IMR-90 (cell line): ENCODE measurements around the gene DENR. TPM values are rescaled to one million over a fixed set of nuclear protein-coding genes. Genes with fewer than 3 reads are reported as not detected.

Experiments used
- ATAC-seq: fragments of 200-7000 bp; cut with Tn5 transposase; 2 replicates; pipeline ENCODE4 v1.9.1; 2020; ENCODE audit warnings: low read depth, mild to moderate bottlenecking, moderate library complexity
- BruUV-seq: library from RNA; stranded (reverse); fragments of 400-500 nt; replicated peaks from 2 replicates; lab custom pipeline; 2021; lab: Mats Ljungman, UMichigan
- CTCF ChIA-PET: fragments of 300-600 bp; formaldehyde crosslinking; extraction: SDS; loops from one replicate; lab custom pipeline; 2021; ENCODE audit warnings: antibody characterized with exemption; lab: Yijun Ruan, JAX
- POLR2A ChIA-PET: fragments of 300-600 bp; sonication (Branson Sonifier 250); formaldehyde crosslinking; loops from one replicate; lab custom pipeline; 2022; ENCODE audit warnings: antibody characterized with exemption; ENCODE audit not compliant: unreplicated experiment; lab: Charles Lee
- DNase-seq: peaks from one replicate; pipeline ENCODE4 v3.0.0; 2013
- H2AFZ ChIP-seq: replicated peaks from 2 replicates; pipeline ENCODE3; 2013; ENCODE audit warnings: low read length, mild to moderate bottlenecking; ENCODE audit not compliant: poor library complexity
- H2AK5ac ChIP-seq: 2 replicates; pipeline ENCODE4 v1.6.1; 2013; ENCODE audit warnings: low read depth, low read length, inconsistent platforms
- H2AK9ac ChIP-seq: replicated peaks from 2 replicates; pipeline ENCODE3; 2013; ENCODE audit warnings: mild to moderate bottlenecking, low read depth, low read length, moderate library complexity; ENCODE audit not compliant: poor library complexity
- H2BK120ac ChIP-seq: 2 replicates; pipeline ENCODE4 v1.6.1; 2013; ENCODE audit warnings: low read depth, low read length, inconsistent platforms
- H2BK15ac ChIP-seq: 3 replicates; pipeline ENCODE4 v1.6.1; 2013; ENCODE audit warnings: low read depth, low read length, inconsistent platforms
- H2BK20ac ChIP-seq: 2 replicates; pipeline ENCODE4 v1.6.1; 2013; ENCODE audit warnings: low read depth, mild to moderate bottlenecking, inconsistent platforms, low read length, moderate library complexity
- H2BK5ac ChIP-seq: 2 replicates; pipeline ENCODE4 v1.6.1; 2013; ENCODE audit warnings: mild to moderate bottlenecking, low read depth, low read length, inconsistent platforms; ENCODE audit not compliant: poor library complexity, severe bottlenecking
- H3K14ac ChIP-seq: replicated peaks from 2 replicates; pipeline ENCODE4 v1.6.1; 2013; ENCODE audit warnings: low read depth, low read length, inconsistent platforms
- H3K18ac ChIP-seq: 2 replicates; pipeline ENCODE4 v1.6.1; 2013; ENCODE audit warnings: low read depth, low read length, control low read depth
- H3K23ac ChIP-seq: 2 replicates; pipeline ENCODE4 v1.6.1; 2013; ENCODE audit warnings: low read depth, low read length, inconsistent platforms
- H3K27ac ChIP-seq: 2 replicates; pipeline ENCODE4 v1.5.1; 2013; ENCODE audit warnings: mild to moderate bottlenecking, control low read depth, low read length; ENCODE audit not compliant: insufficient read depth
- H3K27me3 ChIP-seq: 2 replicates; pipeline ENCODE4 v1.6.1; 2013; ENCODE audit warnings: low read length; ENCODE audit not compliant: control insufficient read depth, insufficient read depth
- H3K36me3 ChIP-seq: 2 replicates; pipeline ENCODE4 v1.6.1; 2013; ENCODE audit warnings: low read length, mixed read lengths; ENCODE audit not compliant: control insufficient read depth, insufficient read depth
- H3K4ac ChIP-seq: 2 replicates; pipeline ENCODE4 v1.6.1; 2013; ENCODE audit warnings: low read depth, low read length, inconsistent platforms
- H3K4me1 ChIP-seq: 2 replicates; pipeline ENCODE4 v1.6.1; 2013; ENCODE audit warnings: low read length, mixed read lengths; ENCODE audit not compliant: control insufficient read depth, insufficient read depth
- H3K4me2 ChIP-seq: 2 replicates; pipeline ENCODE4 v1.6.1; 2013; ENCODE audit warnings: low read depth, mild to moderate bottlenecking, control low read depth, low read length, moderate library complexity
- H3K4me3 ChIP-seq: 2 replicates; pipeline ENCODE4 v1.5.1; 2013; ENCODE audit warnings: low read depth, mild to moderate bottlenecking, control low read depth, low read length, moderate library complexity; ENCODE audit not compliant: insufficient read depth
- H3K56ac ChIP-seq: 2 replicates; pipeline ENCODE4 v1.6.1; 2013; ENCODE audit warnings: low read length, inconsistent platforms; ENCODE audit not compliant: insufficient read depth; ENCODE audit errors: extremely low read depth
- H3K79me1 ChIP-seq, 2 experiments: 2 replicates each; pipeline ENCODE4 v1.6.1; 2013; ENCODE audit warnings: low read length in 2 of 2, inconsistent platforms in 1 of 2, low read depth in 1 of 2
- H3K9ac ChIP-seq: 2 replicates; pipeline ENCODE4 v1.6.1; 2013; ENCODE audit warnings: low read depth, low read length, control low read depth
- H3K9me1 ChIP-seq: 2 replicates; pipeline ENCODE4 v1.6.1; 2013; ENCODE audit warnings: low read length, inconsistent platforms; ENCODE audit not compliant: insufficient read depth
- H3K9me3 ChIP-seq: 2 replicates; pipeline ENCODE4 v1.6.1; 2013; ENCODE audit warnings: low read length; ENCODE audit not compliant: control insufficient read depth, insufficient read depth
- H4K20me1 ChIP-seq: 2 replicates; pipeline ENCODE4 v1.6.1; 2013; ENCODE audit warnings: low read length, inconsistent platforms; ENCODE audit not compliant: insufficient read depth
- H4K5ac ChIP-seq: 2 replicates; pipeline ENCODE4 v1.6.1; 2013; ENCODE audit warnings: mild to moderate bottlenecking, low read depth, low read length, control low read depth
- H4K8ac ChIP-seq, 2 experiments: 2 replicates each; pipeline ENCODE4 v1.6.1; 2013; ENCODE audit warnings: low read depth in 2 of 2, low read length in 2 of 2, control low read depth in 1 of 2, inconsistent platforms in 1 of 2
- H4K91ac ChIP-seq: 2 replicates; pipeline ENCODE4 v1.6.1; 2013; ENCODE audit warnings: low read depth, low read length, inconsistent platforms; ENCODE audit not compliant: insufficient read depth
- CEBPB ChIP-seq: IDR thresholded peaks from 2 replicates; pipeline ENCODE4 v1.6.1; 2012; ENCODE audit warnings: low read depth, low read length, improper control_type of control experiment
- FOS ChIP-seq: fragments of 150-350 bp; IDR thresholded peaks from 2 replicates; pipeline ENCODE4 v1.6.1; 2016; ENCODE audit warnings: low read depth, low read length
- MAFK ChIP-seq: IDR thresholded peaks from 2 replicates; pipeline ENCODE4 v1.6.1; 2012; ENCODE audit warnings: low read depth, low read length, improper control_type of control experiment
- MXI1 ChIP-seq: IDR thresholded peaks from 2 replicates; pipeline ENCODE4 v1.6.1; 2012; ENCODE audit warnings: low read depth, mild to moderate bottlenecking, low read length, moderate library complexity, borderline replicate concordance
- POLR2A ChIP-seq: IDR thresholded peaks from 2 replicates; pipeline ENCODE4 v1.6.1; 2012; ENCODE audit warnings: mild to moderate bottlenecking, low read depth, low read length
- WGBS, 2 experiments: methylation state at CpG; one replicate each; pipeline versions ENCODE4 v1.1.5 to v1.1.7; 2013; ENCODE audit warnings: missing lambda C conversion rate in 2 of 2; ENCODE audit not compliant: insufficient read length in 1 of 2; ENCODE audit errors: extremely low coverage in 2 of 2; 5-methylcytosine and 5-hydroxymethylcytosine counted together
- dilution Hi-C: fragments of 300-500 bp; cut with HindIII; formaldehyde crosslinking; loops from one replicate; pipeline ENCODE4 v1.14.3; 2018; ENCODE audit warnings: low sequenced_read_pairs; ENCODE audit not compliant: unreplicated experiment
- in situ Hi-C: fragments of 300-500 bp; cut with MboI; formaldehyde crosslinking; loops from 3 replicates; pipeline ENCODE4 v1.14.3; 2019; ENCODE audit warnings: low sequenced_read_pairs, inconsistent platforms, mixed read lengths
- intact Hi-C: fragments of 100-400 bp; cut with micrococcal nuclease; formaldehyde crosslinking; loops from 2 replicates; pipeline ENCODE4 v1.10.0; 2022
- polyA plus RNA-seq, 3 experiments: library from polyadenylated mRNA; depleted of rRNA; stranded (reverse); fragments of >200 nt; gene quantifications; 2 replicates each; pipeline ENCODE4 v1.2.3, GENCODE V29; 2012; ENCODE audit warnings: low replicate concordance in 1 of 3
- total RNA-seq: library from RNA; depleted of rRNA; stranded (reverse); fragments of >200 nt; gene quantifications from 2 replicates; pipeline ENCODE4 v1.2.3, GENCODE V29; 2012
- TF ChIP-seq, protein P1 (sequence below): fragments of 150-350 bp; IDR thresholded peaks from 2 replicates; pipeline ENCODE4 v1.6.1; 2017; ENCODE audit warnings: mild to moderate bottlenecking, antibody characterized with exemption, low read length, low read depth

The DENR gene
- total and polyA plus RNA-seq, 2 of the 4 experiments (the other 2 are of a cell fraction) = 8.2 to 24.5 TPM

DNA sequence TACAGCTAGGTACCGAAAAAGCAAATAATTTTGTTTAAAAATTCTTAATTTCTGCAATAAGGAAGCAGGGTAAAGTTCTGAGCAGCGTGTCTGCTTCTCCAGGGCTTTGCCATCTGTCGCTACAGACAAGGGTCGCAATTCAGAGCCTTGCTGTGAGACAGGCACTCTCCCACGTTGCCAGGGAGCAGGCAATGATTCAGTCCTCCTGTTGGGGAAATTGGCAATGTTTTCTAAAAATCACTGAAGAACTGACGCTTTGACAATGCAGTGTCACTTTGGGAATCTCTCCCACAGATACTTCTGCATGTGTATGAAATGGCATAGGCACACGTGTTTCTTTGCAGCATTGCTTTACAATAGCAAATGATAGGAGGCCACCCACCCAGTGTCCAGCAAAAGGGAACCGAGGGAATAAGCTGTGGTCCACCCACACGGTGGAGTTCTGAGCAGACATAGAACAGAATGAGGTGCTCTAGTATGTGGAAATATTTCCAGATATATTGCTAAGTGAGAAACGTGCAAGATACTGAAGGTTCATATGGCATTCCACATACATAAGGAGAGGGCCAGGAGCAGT, 66.7 kb downstream of the DENR start:
- H3K9me3 ChIP-seq = no peaks in the 10 kb centered on the region
- H2BK5ac ChIP-seq = no peak overlapping the region
- in situ Hi-C loops (no loop called here), intact Hi-C loops (no loop called here), dilution Hi-C loops (no loop called here)
- no peak overlapping the region for H2BK15ac ChIP-seq
- ChIA-PET POLR2A (no interaction called here), CTCF (no interaction called here)
- no peak overlapping the region for H2AFZ ChIP-seq
- no peak overlapping the region for H2AK5ac ChIP-seq
- no peak overlapping the region for H3K4ac ChIP-seq
- no peak overlapping the region for H3K14ac ChIP-seq
- no peak for DNase-seq
- H4K5ac ChIP-seq = no peak overlapping the region
- no peak overlapping the region for H2BK120ac ChIP-seq
- H2AK9ac ChIP-seq = no peak overlapping the region
- peaks cover 1% of the 10 kb centered on the region; the same call in 1 of the 2 replicates for H3K27me3 ChIP-seq
- no peak for TF ChIP-seq CEBPB
- TF ChIP-seq FOS = no peak
- TF ChIP-seq MXI1 = no peak
- TF ChIP-seq, protein P1, sequence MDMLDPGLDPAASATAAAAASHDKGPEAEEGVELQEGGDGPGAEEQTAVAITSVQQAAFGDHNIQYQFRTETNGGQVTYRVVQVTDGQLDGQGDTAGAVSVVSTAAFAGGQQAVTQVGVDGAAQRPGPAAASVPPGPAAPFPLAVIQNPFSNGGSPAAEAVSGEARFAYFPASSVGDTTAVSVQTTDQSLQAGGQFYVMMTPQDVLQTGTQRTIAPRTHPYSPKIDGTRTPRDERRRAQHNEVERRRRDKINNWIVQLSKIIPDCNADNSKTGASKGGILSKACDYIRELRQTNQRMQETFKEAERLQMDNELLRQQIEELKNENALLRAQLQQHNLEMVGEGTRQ = no peak
- no peak for TF ChIP-seq MAFK
- no peak for TF ChIP-seq POLR2A
- BruUV-seq = no TSS peak
- no peak overlapping the region for H3K4me2 ChIP-seq
- no peak for ATAC-seq
- H4K91ac ChIP-seq = no peak overlapping the region
- 0 out of 2 replicates have a peak, but pooled peaks cover 4% of the 10 kb centered on the region for H3K9me1 ChIP-seq
- no peak overlapping the region for H3K9ac ChIP-seq
- no peak overlapping the region for H3K27ac ChIP-seq
- no peak overlapping the region for H4K8ac ChIP-seq
- no peak overlapping the region for H2BK20ac ChIP-seq
- H3K23ac ChIP-seq = no peak overlapping the region
- H3K36me3 ChIP-seq = no peaks in the 10 kb centered on the region
- no peak overlapping the region for H3K4me3 ChIP-seq
- 37% methylated on average over 4 of the region's 10 CpGs; no CpG with 5 or more reads in 1 of the 2 experiments for WGBS, 2 experiments
- H3K79me1 ChIP-seq = no peaks in the 10 kb centered on the region
- no peak overlapping the region for H3K18ac ChIP-seq
- no peaks in the 10 kb centered on the region for H4K20me1 ChIP-seq
- no peak overlapping the region for H3K56ac ChIP-seq
- H3K4me1 ChIP-seq = no peaks in the 10 kb centered on the region
